HG02870 (cell line): ENCODE data around the gene ADAM12.
"Not testable (repeated sequence)": the region's sequence is repeated elsewhere in the genome, so short reads cannot be mapped to it uniquely, and the experiment has no call there.

ENCODE experiments used
- ATAC-seq: cut with Tn5 transposase; IDR thresholded peaks from one replicate; pipeline ENCODE4 v1.9.1; 2021; ENCODE audit warnings: mild to moderate bottlenecking, moderate library complexity; ENCODE audit not compliant: unreplicated experiment

Gene ADAM12

GRCh38 chr10:126405239-126405775 is 17.0 kb upstream of the ADAM12 start:
- ATAC-seq, result no peak

DNA sequence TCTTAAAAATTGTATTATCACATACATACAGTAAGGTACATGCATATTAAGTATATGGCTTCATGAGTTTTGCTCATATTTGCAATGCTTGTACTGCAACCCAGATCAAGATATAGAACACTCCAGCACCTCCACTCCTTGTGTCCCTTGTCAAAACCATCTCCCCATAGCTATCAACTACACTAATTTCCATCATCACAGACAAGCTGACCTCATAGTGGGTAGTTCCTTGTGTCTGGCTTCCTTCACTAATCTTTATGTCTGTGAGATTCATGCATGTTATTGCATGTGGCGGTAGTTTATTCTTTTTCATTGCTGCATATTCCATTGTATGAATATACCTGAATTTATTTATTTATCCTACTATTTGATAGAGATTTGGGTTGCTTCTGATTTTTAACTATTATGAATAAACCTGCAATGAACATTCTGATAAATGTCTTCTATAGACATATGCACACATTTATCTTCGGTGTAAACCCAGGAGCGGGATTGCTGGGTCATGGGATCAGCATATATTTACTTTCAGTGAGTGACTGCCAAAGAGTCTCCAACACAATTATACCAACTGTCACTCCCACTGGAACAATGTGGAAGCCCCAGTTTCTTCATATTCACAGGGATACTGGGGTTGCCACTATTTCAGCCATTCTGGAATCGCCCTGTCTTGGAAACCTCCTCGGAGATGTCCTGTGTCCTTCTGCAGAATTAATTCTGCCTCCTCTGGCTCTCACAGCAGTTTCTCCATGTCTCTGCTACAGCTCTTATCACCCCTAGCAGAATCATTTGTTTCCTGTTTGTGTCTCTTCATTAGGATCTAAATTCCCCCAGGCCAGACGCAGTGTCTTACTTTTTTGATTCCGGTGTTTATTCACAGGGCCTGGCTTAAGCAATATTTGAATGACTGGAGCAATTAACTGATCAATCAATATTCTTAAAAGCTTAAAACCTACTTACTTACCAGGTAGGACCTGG is 14.7 kb upstream of the ADAM12 start:
- no peak for ATAC-seq

DNA sequence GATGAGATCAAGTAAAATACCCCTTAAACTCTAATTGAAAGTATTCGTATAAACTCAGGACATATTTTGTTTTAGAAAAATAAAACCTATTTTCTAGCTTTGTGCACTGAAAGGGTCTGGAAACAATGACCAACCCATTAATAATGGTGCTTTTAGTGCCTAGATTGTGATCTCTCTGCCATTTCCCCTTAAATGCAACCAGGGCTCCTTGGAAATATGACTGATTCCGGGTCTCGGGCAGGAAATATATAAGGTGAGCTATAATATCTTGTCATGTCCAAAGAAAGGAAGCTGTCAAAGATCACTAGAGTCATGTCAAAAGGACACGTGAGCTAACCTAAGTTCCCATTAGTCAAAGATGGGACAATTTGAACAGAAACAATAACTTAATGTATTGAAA is 12.4 kb upstream of the ADAM12 start:
- ATAC-seq, result no peak

GRCh38 chr10:126398924-126399323 is 10.6 kb upstream of the ADAM12 start:
- no peak for ATAC-seq

- no peak for ATAC-seq
Observed at GRCh38 chr10:126398383-126398743, 10.1 kb upstream of the ADAM12 start.

DNA sequence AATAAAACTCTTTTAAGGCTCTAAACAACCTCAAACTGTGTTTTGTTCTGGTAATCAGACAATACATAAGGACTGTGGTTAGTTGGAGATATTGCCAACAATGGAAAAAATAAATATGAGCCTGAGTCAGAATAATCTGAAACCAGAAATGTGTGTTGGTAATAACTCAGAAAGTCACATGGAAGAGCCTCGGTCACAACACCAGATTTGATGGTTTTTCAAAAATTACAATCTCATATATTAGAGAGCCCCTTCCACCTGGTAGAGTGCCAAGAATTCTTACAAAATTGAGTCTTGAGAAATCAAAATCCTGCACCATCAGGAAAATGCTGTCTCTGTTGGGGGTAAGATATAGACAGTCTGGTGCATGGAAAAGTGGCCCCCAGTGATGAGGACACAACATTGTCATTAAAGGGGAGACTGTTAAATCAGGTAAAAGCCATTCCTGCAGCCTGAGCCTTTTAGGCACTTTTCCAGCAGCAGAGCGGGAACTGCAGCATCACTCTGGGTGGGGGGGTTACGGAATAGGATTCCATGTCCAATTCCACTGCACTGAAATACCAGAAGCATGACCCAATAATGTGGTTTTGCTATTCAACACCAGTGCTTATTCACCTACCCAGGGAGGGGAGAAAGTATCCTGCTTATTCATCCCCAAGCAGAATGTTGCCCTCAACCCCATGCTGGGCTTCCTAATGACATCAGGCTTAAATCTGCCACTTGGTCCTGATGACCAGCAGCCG is 9.5 kb upstream of the ADAM12 start:
- ATAC-seq, result no peak

DNA sequence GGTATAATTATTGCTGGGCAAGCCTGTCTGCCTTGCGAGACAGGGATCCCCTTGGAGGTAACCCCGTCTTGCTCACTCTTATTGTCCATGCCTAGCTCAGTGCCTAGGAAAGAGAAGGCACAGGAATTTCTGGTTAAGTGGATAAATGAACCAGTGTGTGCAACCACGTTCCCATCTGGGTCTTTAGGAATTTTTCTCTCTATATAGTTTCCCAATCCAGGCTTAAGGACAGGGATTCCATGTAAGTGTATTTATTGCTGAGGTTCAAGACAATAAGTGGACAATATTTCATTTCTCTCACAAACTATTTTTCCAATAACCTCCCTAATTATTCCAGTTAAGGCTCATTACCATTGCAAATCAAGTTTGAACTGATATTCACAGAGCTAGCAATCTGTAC is 8.9 kb upstream of the ADAM12 start:
- no peak for ATAC-seq

DNA sequence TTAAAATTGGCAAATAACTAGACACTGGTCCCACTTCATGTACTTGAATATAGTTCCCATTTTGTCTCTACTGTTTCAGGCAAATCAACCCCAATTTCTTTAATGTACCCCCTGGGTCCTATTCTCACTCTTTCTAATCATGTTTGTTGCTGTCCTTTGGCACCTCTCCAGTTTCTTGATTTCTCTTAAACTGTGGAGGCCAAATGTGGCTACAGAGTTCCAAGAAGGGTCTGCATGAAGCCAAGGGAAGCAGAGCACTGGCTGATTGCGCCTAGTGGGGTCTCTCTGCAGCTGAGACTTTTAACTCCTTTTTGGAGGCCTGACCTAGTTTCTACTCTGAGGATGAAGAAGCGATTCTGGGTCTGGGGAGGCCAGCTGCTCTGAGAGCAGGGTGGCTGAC is 6.7 kb upstream of the ADAM12 start:
- ATAC-seq, result no peak

GRCh38 chr10:126393076-126393475 is 4.8 kb upstream of the ADAM12 start:
- ATAC-seq, result no peak

GRCh38 chr10:126392469-126392868 is 4.2 kb upstream of the ADAM12 start:
- no peak for ATAC-seq

- no peak for ATAC-seq
Observed at GRCh38 chr10:126392068-126392467, 3.8 kb upstream of the ADAM12 start.

- ATAC-seq, result no peak
Observed at GRCh38 chr10:126391192-126391885, 3.1 kb upstream of the ADAM12 start.

DNA sequence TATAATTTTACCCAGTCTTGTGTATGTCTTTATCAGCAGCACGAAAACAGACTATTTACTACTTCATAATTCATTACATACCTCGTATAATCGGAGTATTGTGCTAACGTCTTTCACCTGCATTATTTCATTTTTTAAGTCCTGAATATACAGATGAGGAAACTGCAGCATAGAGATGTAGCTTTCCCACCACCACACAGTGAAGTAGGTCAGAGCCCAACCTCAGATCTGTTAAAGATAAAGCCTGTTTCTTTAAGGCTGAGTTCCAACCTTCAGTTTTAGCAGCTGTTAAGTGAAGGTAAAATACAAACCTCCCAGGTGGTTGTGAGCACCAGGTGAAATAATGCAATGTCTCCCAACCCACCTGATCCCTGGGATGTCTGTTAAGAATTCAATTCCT is 2.0 kb upstream of the ADAM12 start:
- ATAC-seq, result no peak

DNA sequence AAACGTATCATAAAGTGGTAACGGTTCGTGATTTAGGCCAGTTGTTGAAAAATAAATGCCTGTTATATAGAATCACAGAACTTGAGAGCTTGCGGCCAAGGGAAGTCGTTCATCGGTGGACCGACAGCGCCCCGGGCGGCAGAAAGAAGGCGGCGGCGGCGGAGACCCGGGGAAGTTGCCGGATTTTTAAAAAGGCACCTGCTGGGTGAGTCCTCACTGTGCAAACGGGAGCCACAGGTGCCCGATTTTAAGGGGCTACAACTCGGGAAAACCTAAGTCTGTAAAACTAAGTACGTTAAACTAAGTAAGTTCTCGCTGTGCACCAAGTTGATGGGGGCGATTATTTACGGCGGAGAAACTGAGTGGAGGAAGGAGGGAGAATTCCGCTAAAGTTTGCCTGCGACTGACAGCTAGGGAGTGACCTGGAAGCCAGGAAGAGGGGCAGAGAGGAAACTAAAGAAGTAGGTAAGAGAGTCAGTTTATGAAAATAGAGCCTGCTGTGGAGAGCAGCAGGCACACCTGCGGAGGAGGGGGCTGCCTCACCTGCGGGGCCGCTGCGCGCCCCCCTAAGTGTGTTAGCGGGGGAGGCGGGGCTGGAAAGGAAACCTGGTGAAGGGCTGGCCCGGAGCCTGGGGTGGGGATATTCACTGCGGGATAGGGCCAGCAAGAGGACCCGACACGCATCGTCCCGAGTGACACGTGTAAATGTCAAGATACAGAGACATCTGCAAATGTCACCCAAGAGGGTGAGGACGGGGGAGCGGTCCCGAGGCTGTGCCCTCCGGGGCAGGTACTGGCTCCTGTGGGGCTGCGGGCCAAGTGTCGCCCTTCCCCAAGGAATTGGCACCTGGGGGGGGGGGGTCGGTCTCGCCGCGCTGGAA is 996 bp downstream of the ADAM12 start:
- no peak for ATAC-seq

DNA sequence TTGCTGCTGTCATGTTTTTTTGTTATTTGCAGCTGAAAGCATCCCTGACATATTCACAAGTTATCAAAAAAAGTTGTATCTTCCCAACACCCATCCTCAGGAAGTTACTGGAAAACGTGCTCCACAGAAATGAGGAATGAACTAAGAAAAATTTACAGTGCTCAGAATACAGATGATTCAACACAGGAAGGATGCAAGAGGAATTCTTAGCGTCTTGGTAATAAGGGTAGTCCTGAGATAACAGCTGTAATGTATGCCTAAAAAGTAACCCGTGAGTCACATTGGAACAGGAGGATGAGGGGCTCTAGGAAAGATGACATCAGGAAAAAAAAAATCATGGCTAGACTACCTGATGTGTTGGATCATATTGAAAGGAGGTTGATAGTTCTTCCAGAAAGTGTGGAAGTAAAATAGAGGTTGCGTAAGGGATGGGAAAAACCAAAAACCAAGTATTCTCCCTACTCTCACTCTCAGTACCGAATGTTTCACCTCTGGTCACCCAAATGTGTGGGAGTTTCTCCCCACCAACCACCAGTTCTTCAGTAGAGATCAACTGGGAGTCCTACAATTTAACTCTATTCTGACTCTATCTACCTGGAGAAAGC is 3.9 kb downstream of the ADAM12 start:
- ATAC-seq, result no peak

DNA sequence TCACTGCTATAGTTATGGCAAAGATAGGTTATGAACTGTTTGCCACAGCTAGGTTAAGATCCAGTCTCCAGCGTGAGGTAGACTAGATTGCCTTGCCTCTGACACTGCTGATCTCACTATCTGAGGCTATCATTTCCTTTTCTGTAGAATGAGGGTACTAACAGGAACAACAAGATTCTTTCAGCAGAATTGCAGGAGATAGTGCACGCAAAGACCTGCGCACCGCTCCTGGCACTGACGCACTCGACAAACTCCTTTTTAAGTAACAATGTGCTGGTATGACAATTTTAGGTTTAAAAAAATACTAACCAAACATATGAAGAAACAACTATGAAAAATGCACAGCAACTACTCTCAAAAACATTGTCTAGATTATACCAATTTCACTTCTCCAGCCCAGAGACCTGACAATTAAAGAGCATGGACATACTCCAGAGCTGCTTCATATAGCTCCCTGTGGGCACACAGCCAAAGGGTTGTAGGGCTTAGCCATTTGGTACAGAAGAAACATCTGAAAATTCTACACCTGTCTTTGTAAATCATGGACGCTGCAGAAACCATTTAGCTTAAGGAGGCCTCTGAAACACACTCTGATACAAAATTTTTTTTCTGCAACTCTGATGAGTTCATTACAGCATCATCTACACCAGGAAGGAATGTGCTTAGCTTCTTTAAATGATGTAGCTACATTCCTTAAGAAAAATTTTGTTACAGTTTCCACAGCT is 7.8 kb downstream of the ADAM12 start:
- ATAC-seq, result no peak

- ATAC-seq, result not testable (repeated sequence)
Observed at GRCh38 chr10:126379166-126379565, 9.1 kb downstream of the ADAM12 start.

GRCh38 chr10:126376956-126377355 is 11.3 kb downstream of the ADAM12 start:
- ATAC-seq, result no peak

- ATAC-seq, result no peak
Observed at GRCh38 chr10:126375926-126376554, 12.2 kb downstream of the ADAM12 start.
